ENCODE measurements around the gene BSCL2. TPM values are rescaled to one million over a fixed set of nuclear protein-coding genes. Genes with fewer than 3 reads are reported as not detected.
"Not testable (repeated sequence)": the region's sequence is repeated elsewhere in the genome, so short reads cannot be mapped to it uniquely, and the experiment has no call there.

Gene BSCL2
- total and polyA plus RNA-seq, 7 donors: 17.0 to 174 (median 45.4) TPM

GRCh38 chr11:62654297-62654696 is 52.9 kb downstream of the BSCL2 start:
- H3K9me3 ChIP-seq: no peaks in the 10 kb centered on the region
- H3K27ac ChIP-seq: no peak overlapping the region
- DNase-seq: no peak
- H3K4me3 ChIP-seq: no peak overlapping the region
- peaks cover 8% of the 10 kb centered on the region for H3K4me1 ChIP-seq
- H3K27me3 ChIP-seq (ENCODE audit: insufficient read depth in 3 of 3, low read length in 2 of 3): no peaks in the 10 kb centered on the region
- H3K36me3 ChIP-seq (ENCODE audit: insufficient read depth in 1 of 2, low read depth in 1 of 2): peaks cover 0 to 10% of the 10 kb centered on the region in 2 donors
- no peak for ATAC-seq
- TF ChIP-seq CTCF (IDR thresholded peaks at IDR 0.05): no peak
- intact Hi-C loops (cut with DNase I): loop anchor here in 1 of 2 donors (5.0 kb wide), 1 partner anchor 42 kb away; the partner anchor contains the start of genes EML3 and ROM1
- WGBS, 3 donors: 87 to 90% (median 90%) methylated on average over 11 of the region's 11 CpGs

- Histone ChIP-seq H3K4me3 (peak overlapping the region; percentile 93), H3K27me3 (ENCODE audit: insufficient read depth in 3 of 3, low read length in 2 of 3) (no peaks in the 10 kb centered on the region), H3K9me3 (no peaks in the 10 kb centered on the region), H3K27ac (peak overlapping the region; percentile 95), H3K36me3 (ENCODE audit: insufficient read depth in 1 of 2, low read depth in 1 of 2) (peaks cover 0 to 29% of the 10 kb centered on the region in 2 donors), H3K4me1 (peaks cover 11% of the 10 kb centered on the region)
- intact Hi-C loops (cut with DNase I): loop anchor here in 1 of 2 donors (5.0 kb wide), 1 partner anchor 40 kb away; the partner anchor contains the start of genes EML3 and ROM1
- no peak for TF ChIP-seq CTCF (IDR thresholded peaks at IDR 0.05)
- no peak for ATAC-seq
- no peak for DNase-seq
- WGBS, 3 donors: 39 to 41% (median 39%) methylated on average over 16 of the region's 16 CpGs
Observed at GRCh38 chr11:62652161-62653006, 54.8 kb downstream of the BSCL2 start.

- H3K4me3 ChIP-seq; H3K27ac ChIP-seq; H3K27me3 ChIP-seq (ENCODE audit: insufficient read depth in 3 of 3, low read length in 2 of 3); H3K9me3 ChIP-seq; ATAC-seq; DNase-seq: not testable (repeated sequence)
- Histone ChIP-seq H3K36me3 (ENCODE audit: insufficient read depth in 1 of 2, low read depth in 1 of 2) (peaks cover 0 to 29% of the 10 kb centered on the region in 2 donors), H3K4me1 (peaks cover 23% of the 10 kb centered on the region)
- intact Hi-C loops (cut with DNase I): loop anchor here in 1 of 2 donors (5.0 kb wide), 1 partner anchor 38 kb away; the partner anchor contains the start of genes EML3 and ROM1
- 93 to 95% (median 94%) methylated on average over 12 of the region's 12 CpGs for WGBS, 3 donors
Observed at GRCh38 chr11:62650283-62650682, 56.9 kb downstream of the BSCL2 start.

GRCh38 chr11:62649486-62649885 is 57.7 kb downstream of the BSCL2 start:
- Histone ChIP-seq H3K9me3 (no peaks in the 10 kb centered on the region), H3K4me1 (peaks cover 29% of the 10 kb centered on the region), H3K4me3 (no peak overlapping the region), H3K36me3 (ENCODE audit: insufficient read depth in 1 of 2, low read depth in 1 of 2) (peaks cover 0 to 29% of the 10 kb centered on the region in 2 donors), H3K27me3 (ENCODE audit: insufficient read depth in 3 of 3, low read length in 2 of 3) (no peaks in the 10 kb centered on the region), H3K27ac (no peak overlapping the region)
- ATAC-seq: no peak
- no peak for DNase-seq
- WGBS, 3 donors: 83 to 92% (median 85%) methylated on average over 11 of the region's 11 CpGs
- TF ChIP-seq CTCF (IDR thresholded peaks at IDR 0.05): no peak
- intact Hi-C loops (cut with DNase I): no loop called here

GRCh38 chr11:62648967-62649364 is 58.3 kb downstream of the BSCL2 start:
- Histone ChIP-seq H3K4me3 (no peak overlapping the region), H3K27ac (no peak overlapping the region), H3K4me1 (peaks cover 32% of the 10 kb centered on the region), H3K36me3 (ENCODE audit: insufficient read depth in 1 of 2, low read depth in 1 of 2) (peaks cover 0 to 35% of the 10 kb centered on the region in 2 donors), H3K9me3 (no peaks in the 10 kb centered on the region), H3K27me3 (ENCODE audit: insufficient read depth in 3 of 3, low read length in 2 of 3) (no peaks in the 10 kb centered on the region)
- DNase-seq: no peak
- 80 to 88% (median 81%) methylated on average over 11 of the region's 11 CpGs for WGBS, 3 donors
- no peak for ATAC-seq
- intact Hi-C loops (cut with DNase I): no loop called here
- TF ChIP-seq CTCF (IDR thresholded peaks at IDR 0.05): no peak
